ENCODE results near the gene CKAP2L.

The CKAP2L gene

GRCh38 chr2:112728378-112729175, 35.8 kb downstream of the CKAP2L start:
- Histone ChIP-seq H3K4me1 (no peaks in the 10 kb centered on the region), H3K9me3 (no peaks in the 10 kb centered on the region), H3K36me3 (no peaks in the 10 kb centered on the region), H3K4me3 (ENCODE audit: low read depth, low read length) (no peak overlapping the region), H3K27me3 (no peaks in the 10 kb centered on the region)
- DNase-seq: no peak
- no peak for TF ChIP-seq CTCF (IDR thresholded peaks at IDR 0.05; ENCODE audit: low read depth, low read length)

- Histone ChIP-seq H3K36me3 (no peaks in the 10 kb centered on the region), H3K4me1 (no peaks in the 10 kb centered on the region), H3K27me3 (no peaks in the 10 kb centered on the region), H3K9me3 (no peaks in the 10 kb centered on the region), H3K4me3 (ENCODE audit: low read depth, low read length) (no peak overlapping the region)
- no peak for DNase-seq
- no peak for TF ChIP-seq CTCF (IDR thresholded peaks at IDR 0.05; ENCODE audit: low read depth, low read length)
Measured at GRCh38 chr2:112728029-112728362, 36.4 kb downstream of the CKAP2L start.

GRCh38 chr2:112727276-112728028, 37.0 kb downstream of the CKAP2L start:
- DNase-seq: no peak
- H3K27me3 ChIP-seq: no peaks in the 10 kb centered on the region
- no peak for TF ChIP-seq CTCF (IDR thresholded peaks at IDR 0.05; ENCODE audit: low read depth, low read length)

GRCh38 chr2:112726487-112727190, 37.8 kb downstream of the CKAP2L start:
- peak; percentile 81 for DNase-seq

More at GRCh38 chr2:112727276-112728028, 37.0 kb downstream of the CKAP2L start:
- H3K4me3 ChIP-seq (ENCODE audit: low read depth, low read length): no peak overlapping the region
- no peaks in the 10 kb centered on the region for H3K36me3 ChIP-seq
- no peaks in the 10 kb centered on the region for H3K4me1 ChIP-seq
- H3K9me3 ChIP-seq: no peaks in the 10 kb centered on the region

More at GRCh38 chr2:112726487-112727190, 37.8 kb downstream of the CKAP2L start:
- H3K27me3 ChIP-seq: no peaks in the 10 kb centered on the region
- no peak overlapping the region for H3K4me3 ChIP-seq (ENCODE audit: low read depth, low read length)
- H3K9me3 ChIP-seq: no peaks in the 10 kb centered on the region
- TF ChIP-seq CTCF (IDR thresholded peaks at IDR 0.05; ENCODE audit: low read depth, low read length): peak; percentile 80
- no peaks in the 10 kb centered on the region for H3K36me3 ChIP-seq
- H3K4me1 ChIP-seq: no peaks in the 10 kb centered on the region
